Endodermal cell (in vitro differentiated cells): ENCODE data around the gene OSBPL3. TPM values are rescaled to one million over a fixed set of nuclear protein-coding genes. Genes with fewer than 3 reads are reported as not detected.

ENCODE experiments used
- DNase-seq: peaks from one replicate; pipeline ENCODE4 v3.0.0-alpha.2; 2017
- H3K27ac ChIP-seq: 2 replicates; pipeline ENCODE4 v1.5.1; 2013; ENCODE audit warnings: mild to moderate bottlenecking, low read depth, low read length, moderate library complexity
- H3K27me3 ChIP-seq: 2 replicates; pipeline ENCODE4 v1.6.1; 2013; ENCODE audit warnings: mild to moderate bottlenecking, low read length, moderate library complexity; ENCODE audit not compliant: insufficient read depth, control insufficient read depth, poor library complexity, severe bottlenecking
- H3K36me3 ChIP-seq: 2 replicates; pipeline ENCODE4 v1.7.0; 2013; ENCODE audit warnings: mild to moderate bottlenecking, low read length, moderate library complexity; ENCODE audit not compliant: control insufficient read depth, insufficient read depth
- H3K4me1 ChIP-seq: one replicate; pipeline ENCODE4 v1.7.0; 2013; ENCODE audit warnings: low read length; ENCODE audit not compliant: control insufficient read depth, insufficient read depth
- H3K4me3 ChIP-seq: 2 replicates; pipeline ENCODE4 v1.5.1; 2013; ENCODE audit warnings: mild to moderate bottlenecking, low read length, moderate library complexity
- H3K9ac ChIP-seq: 2 replicates; pipeline ENCODE4 v1.6.1; 2013; ENCODE audit warnings: mild to moderate bottlenecking, low read length, moderate library complexity; ENCODE audit not compliant: poor library complexity, severe bottlenecking; ENCODE audit errors: extremely low read depth
- H3K9me3 ChIP-seq: 2 replicates; pipeline ENCODE4 v1.6.1; 2013; ENCODE audit warnings: mild to moderate bottlenecking, low read length, moderate library complexity; ENCODE audit not compliant: control insufficient read depth
- H3K27ac Mint-ChIP-seq: 2 replicates; pipeline ENCODE4 v1.8.0; 2020; ENCODE audit warnings: mixed read lengths
- H3K27me3 Mint-ChIP-seq: 2 replicates; pipeline ENCODE4 v1.8.0; 2021; ENCODE audit warnings: mild to moderate bottlenecking, mixed read lengths; ENCODE audit not compliant: insufficient read depth
- H3K36me3 Mint-ChIP-seq: 2 replicates; pipeline ENCODE4 v1.8.0; 2020; ENCODE audit warnings: low read depth, mixed read lengths
- H3K4me1 Mint-ChIP-seq: 2 replicates; pipeline ENCODE4 v1.8.0; 2020; ENCODE audit warnings: mixed read lengths
- H3K4me3 Mint-ChIP-seq: 2 replicates; pipeline ENCODE4 v1.8.0; 2020; ENCODE audit warnings: mild to moderate bottlenecking, moderate library complexity, mixed read lengths
- H3K9me3 Mint-ChIP-seq: 2 replicates; pipeline ENCODE4 v1.8.0; 2020; ENCODE audit warnings: mild to moderate bottlenecking, mixed read lengths
- WGBS, 2 experiments: methylation state at CpG; one replicate each; pipeline versions ENCODE4 v1.1.5 to v1.1.7; 2013; ENCODE audit warnings: missing lambda C conversion rate in 2 of 2, mixed read lengths in 1 of 2; ENCODE audit not compliant: insufficient coverage in 1 of 2, insufficient read length in 1 of 2; 5-methylcytosine and 5-hydroxymethylcytosine counted together
- total RNA-seq, 2 donors: library from RNA; stranded (reverse); fragmentation: NEBNext Ultra II Directional in 1 of 2; extraction: Animal tissue kit (Norgen Biotek cat#: 25700) in 1 of 2; gene quantifications; 2 replicates in 1 of 2; 3 replicates in 1 of 2; pipeline ENCODE4 v1.2.1, GENCODE V29; 2021
- TF ChIP-seq, protein P1 (sequence below): fragments of 200-600 bp; sonication (generic); conservative IDR thresholded peaks from 2 replicates; pipeline ENCODE4 v1.5.0; 2021; ENCODE audit warnings: antibody characterized with exemption, mild to moderate bottlenecking

Gene OSBPL3
- total RNA-seq, 2 donors from 2014 or later = 9.8 to 11.3 TPM

DNA sequence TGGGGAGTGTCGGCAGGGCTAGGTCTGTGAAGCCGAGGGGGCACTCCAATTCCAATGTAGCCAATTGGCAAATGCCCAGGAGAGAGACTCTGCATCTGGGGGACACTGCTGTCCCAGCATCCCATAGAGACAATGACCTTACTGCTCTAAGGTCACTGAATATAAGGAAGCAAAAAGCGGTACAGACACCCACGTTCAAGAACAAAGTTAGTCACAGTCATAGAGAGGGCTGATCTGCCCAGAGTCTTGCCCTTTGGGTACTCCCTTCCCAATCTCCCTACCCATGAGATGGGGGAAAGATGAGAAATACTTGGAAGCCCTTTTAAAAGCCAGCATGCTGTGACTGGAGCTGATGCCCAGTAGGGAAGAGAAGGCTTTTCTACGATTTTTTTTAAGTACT is 146.4 kb downstream of the OSBPL3 start:
- no peak overlapping the region for H3K27ac Mint-ChIP-seq

DNA sequence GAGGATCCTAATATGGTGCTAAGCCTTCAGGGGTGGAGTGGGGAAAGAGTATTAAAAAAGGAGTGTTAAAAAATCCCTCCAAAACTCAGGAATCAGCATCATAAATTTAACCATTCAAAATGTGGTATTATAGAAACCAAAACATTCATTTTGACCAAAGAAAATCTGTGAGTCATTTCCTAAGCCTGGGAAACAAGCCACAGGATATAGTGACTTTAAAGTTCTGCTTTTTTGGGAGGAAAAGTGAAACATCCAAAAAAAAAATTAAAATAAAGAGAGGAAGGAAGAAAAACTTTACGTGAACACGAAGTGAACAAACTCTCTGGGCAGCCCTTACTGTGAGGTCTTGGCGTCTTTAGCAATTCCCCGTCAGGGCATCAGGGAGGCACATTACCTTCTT is 148.7 kb downstream of the OSBPL3 start:
- H3K36me3 ChIP-seq = no peaks in the 10 kb centered on the region
- peaks cover 5% of the 10 kb centered on the region for H3K4me1 ChIP-seq
- no peak overlapping the region for H3K4me3 Mint-ChIP-seq
- H3K36me3 Mint-ChIP-seq = no peaks in the 10 kb centered on the region
- TF ChIP-seq, protein P1, sequence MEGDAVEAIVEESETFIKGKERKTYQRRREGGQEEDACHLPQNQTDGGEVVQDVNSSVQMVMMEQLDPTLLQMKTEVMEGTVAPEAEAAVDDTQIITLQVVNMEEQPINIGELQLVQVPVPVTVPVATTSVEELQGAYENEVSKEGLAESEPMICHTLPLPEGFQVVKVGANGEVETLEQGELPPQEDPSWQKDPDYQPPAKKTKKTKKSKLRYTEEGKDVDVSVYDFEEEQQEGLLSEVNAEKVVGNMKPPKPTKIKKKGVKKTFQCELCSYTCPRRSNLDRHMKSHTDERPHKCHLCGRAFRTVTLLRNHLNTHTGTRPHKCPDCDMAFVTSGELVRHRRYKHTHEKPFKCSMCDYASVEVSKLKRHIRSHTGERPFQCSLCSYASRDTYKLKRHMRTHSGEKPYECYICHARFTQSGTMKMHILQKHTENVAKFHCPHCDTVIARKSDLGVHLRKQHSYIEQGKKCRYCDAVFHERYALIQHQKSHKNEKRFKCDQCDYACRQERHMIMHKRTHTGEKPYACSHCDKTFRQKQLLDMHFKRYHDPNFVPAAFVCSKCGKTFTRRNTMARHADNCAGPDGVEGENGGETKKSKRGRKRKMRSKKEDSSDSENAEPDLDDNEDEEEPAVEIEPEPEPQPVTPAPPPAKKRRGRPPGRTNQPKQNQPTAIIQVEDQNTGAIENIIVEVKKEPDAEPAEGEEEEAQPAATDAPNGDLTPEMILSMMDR = no peak
- WGBS, 2 experiments = 90 to 96% methylated on average over 4 of the region's 4 CpGs
- peaks cover 32% of the 10 kb centered on the region for H3K27me3 ChIP-seq
- peaks cover 13% of the 10 kb centered on the region for H3K4me1 Mint-ChIP-seq
- no peaks in the 10 kb centered on the region for H3K9me3 ChIP-seq
- H3K9me3 Mint-ChIP-seq = no peaks in the 10 kb centered on the region
- no peak overlapping the region for H3K27ac ChIP-seq
- no peak overlapping the region for H3K27ac Mint-ChIP-seq
- H3K27me3 Mint-ChIP-seq = peaks cover 9% of the 10 kb centered on the region
- H3K4me3 ChIP-seq = no peak overlapping the region
- no peak for DNase-seq
- no peak overlapping the region for H3K9ac ChIP-seq

More for the DNA sequence above, 146.4 kb downstream of the OSBPL3 start:
- peaks cover 14% of the 10 kb centered on the region for H3K27me3 ChIP-seq
- no peak overlapping the region for H3K27ac ChIP-seq
- H3K9ac ChIP-seq = no peak overlapping the region
- no peaks in the 10 kb centered on the region for H3K36me3 ChIP-seq
- WGBS, 2 experiments = 94% methylated on average over 3 to 5 of the region's 5 CpGs
- H3K4me3 Mint-ChIP-seq = no peak overlapping the region
- no peaks in the 10 kb centered on the region for H3K9me3 ChIP-seq
- no peak overlapping the region for H3K4me3 ChIP-seq
- H3K36me3 Mint-ChIP-seq = no peaks in the 10 kb centered on the region
- TF ChIP-seq, protein P1 = no peak
- peaks cover 4% of the 10 kb centered on the region for H3K27me3 Mint-ChIP-seq
- no peak for DNase-seq
- H3K9me3 Mint-ChIP-seq = no peaks in the 10 kb centered on the region
- H3K4me1 Mint-ChIP-seq = peaks cover 10% of the 10 kb centered on the region
- H3K4me1 ChIP-seq = peaks cover 5% of the 10 kb centered on the region

DNA sequence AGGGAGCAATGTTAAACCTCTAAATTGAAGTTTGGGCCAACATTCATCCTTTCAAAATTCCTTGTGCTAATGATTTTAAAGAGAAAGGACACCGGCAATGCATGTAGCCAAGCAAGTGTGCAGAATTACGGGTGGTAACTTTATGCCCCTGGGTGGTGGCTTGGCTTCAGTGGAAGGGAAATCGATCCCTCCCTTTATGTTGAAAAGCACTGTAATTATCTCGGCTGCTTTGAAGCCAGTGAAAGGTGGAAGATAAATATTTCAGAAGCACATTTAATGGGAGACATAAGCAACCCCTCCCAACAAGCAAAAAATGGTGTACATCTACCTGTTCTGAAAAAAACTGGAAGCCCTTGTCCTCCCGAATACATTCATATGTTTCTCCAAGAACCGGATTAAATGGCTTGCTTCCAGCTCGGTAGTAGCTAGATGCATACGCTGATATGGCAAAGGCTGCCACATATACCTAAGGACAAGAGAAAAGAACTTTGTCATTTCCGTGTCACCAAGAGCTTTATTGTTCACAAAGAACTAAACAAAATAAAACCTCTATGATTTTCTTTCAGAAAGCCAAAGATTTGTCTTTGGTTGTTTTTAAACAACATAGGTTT is 149.4 kb downstream of the OSBPL3 start:
- H3K27ac ChIP-seq = no peak overlapping the region
- H3K4me1 ChIP-seq = peaks cover 5% of the 10 kb centered on the region
- H3K27me3 ChIP-seq = peaks cover 32% of the 10 kb centered on the region
- H3K36me3 Mint-ChIP-seq = no peaks in the 10 kb centered on the region
- no peak overlapping the region for H3K9ac ChIP-seq
- no peaks in the 10 kb centered on the region for H3K9me3 Mint-ChIP-seq
- peaks cover 13% of the 10 kb centered on the region for H3K4me1 Mint-ChIP-seq
- no peak overlapping the region for H3K4me3 ChIP-seq
- peaks cover 12% of the 10 kb centered on the region for H3K27me3 Mint-ChIP-seq
- WGBS, 2 experiments = 94 to 100% methylated on average over 5 to 8 of the region's 9 CpGs
- H3K36me3 ChIP-seq = no peaks in the 10 kb centered on the region
- H3K9me3 ChIP-seq = no peaks in the 10 kb centered on the region
- H3K27ac Mint-ChIP-seq = no peak overlapping the region
- no peak for DNase-seq
- no peak overlapping the region for H3K4me3 Mint-ChIP-seq
- TF ChIP-seq, protein P1 = no peak
